H9 (cell line): Measurements from ENCODE around the gene CASK. TPM values are rescaled to one million over a fixed set of nuclear protein-coding genes. Genes with fewer than 3 reads are reported as not detected.

Experiments used
- DNase-seq: peaks from one replicate; pipeline ENCODE4 v3.0.0-alpha.2; 2017
- H2AFZ ChIP-seq: one replicate; pipeline ENCODE4 v1.6.1; 2013; ENCODE audit warnings: mild to moderate bottlenecking, low read length, control low read depth, moderate library complexity
- H2AK5ac ChIP-seq: 2 replicates; pipeline ENCODE4 v1.6.1; 2013; ENCODE audit warnings: low read length, control low read depth, mixed read lengths; ENCODE audit not compliant: insufficient read length
- H2BK120ac ChIP-seq: one replicate; pipeline ENCODE4 v1.6.1; 2013; ENCODE audit warnings: low read depth, mild to moderate bottlenecking, low read length, control low read depth, inconsistent platforms; ENCODE audit not compliant: poor library complexity, severe bottlenecking
- H2BK12ac ChIP-seq: 2 replicates; pipeline ENCODE4 v1.6.1; 2013; ENCODE audit warnings: low read length, control low read depth, mixed read lengths, low read depth; ENCODE audit not compliant: insufficient read length
- H2BK15ac ChIP-seq: 2 replicates; pipeline ENCODE4 v1.6.1; 2013; ENCODE audit warnings: low read depth, low read length, control low read depth
- H2BK20ac ChIP-seq: one replicate; pipeline ENCODE4 v1.6.1; 2013; ENCODE audit warnings: low read depth, mild to moderate bottlenecking, low read length, control low read depth, inconsistent platforms; ENCODE audit not compliant: poor library complexity, severe bottlenecking
- H2BK5ac ChIP-seq: 2 replicates; pipeline ENCODE4 v1.6.1; 2013; ENCODE audit warnings: low read length, control low read depth, mixed read lengths; ENCODE audit not compliant: insufficient read length
- H3K14ac ChIP-seq: 2 replicates; pipeline ENCODE4 v1.6.1; 2013; ENCODE audit warnings: low read length, control low read depth; ENCODE audit not compliant: insufficient read depth
- H3K18ac ChIP-seq: 2 replicates; pipeline ENCODE4 v1.6.1; 2013; ENCODE audit warnings: low read depth, mild to moderate bottlenecking, mixed read lengths, low read length, control low read depth; ENCODE audit not compliant: insufficient read length
- H3K23ac ChIP-seq: 2 replicates; pipeline ENCODE4 v1.6.1; 2013; ENCODE audit warnings: low read length, control low read depth, mixed read lengths, low read depth; ENCODE audit not compliant: insufficient read length
- H3K23me2 ChIP-seq: 2 replicates; pipeline ENCODE4 v1.6.1; 2013; ENCODE audit warnings: low read depth, mild to moderate bottlenecking, mixed read lengths, low read length, control low read depth; ENCODE audit not compliant: insufficient read length, poor library complexity, severe bottlenecking
- H3K27ac ChIP-seq: 2 replicates; pipeline ENCODE4 v1.5.1; 2013; ENCODE audit warnings: low read length, control low read depth, mixed read lengths, low read depth; ENCODE audit not compliant: insufficient read length
- H3K27me3 ChIP-seq: 2 replicates; pipeline ENCODE4 v1.6.1; 2013; ENCODE audit warnings: low read length, control low read depth, inconsistent platforms; ENCODE audit not compliant: insufficient read depth
- H3K4ac ChIP-seq: 2 replicates; pipeline ENCODE4 v1.6.1; 2013; ENCODE audit warnings: low read depth, mild to moderate bottlenecking, control low read depth, inconsistent platforms, low read length, moderate library complexity
- H3K4me1 ChIP-seq: 2 replicates; pipeline ENCODE4 v1.6.1; 2013; ENCODE audit warnings: low read length, control low read depth, inconsistent platforms; ENCODE audit not compliant: insufficient read depth
- H3K4me2 ChIP-seq: 2 replicates; pipeline ENCODE4 v1.6.1; 2013; ENCODE audit warnings: low read length, control low read depth, mixed read lengths; ENCODE audit not compliant: insufficient read length, insufficient read depth
- H3K56ac ChIP-seq: 2 replicates; pipeline ENCODE4 v1.6.1; 2013; ENCODE audit warnings: low read depth, mild to moderate bottlenecking, mixed read lengths, low read length, control low read depth; ENCODE audit not compliant: insufficient read length
- H3K79me1 ChIP-seq: 2 replicates; pipeline ENCODE4 v1.6.1; 2013; ENCODE audit warnings: low read depth, mild to moderate bottlenecking, moderate library complexity, low read length, control low read depth, inconsistent platforms; ENCODE audit not compliant: insufficient read depth, poor library complexity, severe bottlenecking
- H3K79me2 ChIP-seq: 2 replicates; pipeline ENCODE4 v1.6.1; 2013; ENCODE audit warnings: low read length, control low read depth, inconsistent platforms; ENCODE audit not compliant: insufficient read depth
- H3K9ac ChIP-seq: 2 replicates; pipeline ENCODE4 v1.6.1; 2013; ENCODE audit warnings: low read length, control low read depth, mixed read lengths; ENCODE audit not compliant: insufficient read length; ENCODE audit errors: extremely low read depth
- H3K9me3 ChIP-seq: one replicate; pipeline ENCODE4 v1.6.1; 2013; ENCODE audit warnings: low read depth, low read length, inconsistent platforms; ENCODE audit not compliant: control insufficient read depth
- H3T11ph ChIP-seq: one replicate; pipeline ENCODE4 v1.6.1; 2013; ENCODE audit warnings: mild to moderate bottlenecking, low read length, control low read depth, inconsistent platforms
- H4K20me1 ChIP-seq: one replicate; pipeline ENCODE4 v1.6.1; 2013; ENCODE audit not compliant: control insufficient read depth, insufficient read length, insufficient read depth
- H4K5ac ChIP-seq: 2 replicates; pipeline ENCODE4 v1.6.1; 2013; ENCODE audit warnings: low read depth, mild to moderate bottlenecking, mixed read lengths, low read length, control low read depth; ENCODE audit not compliant: insufficient read length
- H4K8ac ChIP-seq: replicated peaks from 2 replicates; pipeline ENCODE4 v1.6.1; 2013; ENCODE audit warnings: low read length, control low read depth, mixed read lengths, low read depth; ENCODE audit not compliant: insufficient read length
- H4K91ac ChIP-seq: 2 replicates; pipeline ENCODE4 v1.6.1; 2013; ENCODE audit warnings: low read depth, mild to moderate bottlenecking, moderate library complexity, mixed read lengths, low read length, control low read depth; ENCODE audit not compliant: insufficient read length
- H3K27ac Mint-ChIP-seq, 3 experiments: 2 replicates in 2 of 3; 3 replicates in 1 of 3; pipeline ENCODE4 v1.8.0; 2020 to 2021; ENCODE audit warnings: mixed read lengths in 3 of 3, mild to moderate bottlenecking in 1 of 3, moderate library complexity in 1 of 3
- H3K27me3 Mint-ChIP-seq: 2 replicates; pipeline ENCODE4 v1.8.0; 2021; ENCODE audit warnings: low read depth, mild to moderate bottlenecking, moderate library complexity, mixed read lengths
- H3K36me3 Mint-ChIP-seq, 3 experiments: 2 replicates in 2 of 3; 3 replicates in 1 of 3; pipeline ENCODE4 v1.8.0; 2020 to 2021; ENCODE audit warnings: low read depth in 3 of 3, mixed read lengths in 3 of 3; ENCODE audit not compliant: insufficient read depth in 1 of 3
- H3K4me1 Mint-ChIP-seq, 2 experiments: 2 replicates each; pipeline ENCODE4 v1.8.0; 2020; ENCODE audit warnings: mixed read lengths in 2 of 2
- H3K4me3 Mint-ChIP-seq, 2 experiments: 2 replicates in 1 of 2; 3 replicates in 1 of 2; pipeline ENCODE4 v1.8.0; 2020 to 2021; ENCODE audit warnings: mild to moderate bottlenecking in 2 of 2, mixed read lengths in 2 of 2, moderate library complexity in 1 of 2
- H3K9me3 Mint-ChIP-seq, 2 experiments: 2 replicates in 1 of 2; 3 replicates in 1 of 2; pipeline ENCODE4 v1.8.0; 2020; ENCODE audit warnings: mild to moderate bottlenecking in 2 of 2, mixed read lengths in 2 of 2, moderate library complexity in 1 of 2
- CTCF ChIP-seq: fragments of 200-600 bp; sonication (generic); conservative IDR thresholded peaks from 3 replicates; pipeline ENCODE4 v1.8.0; 2021; ENCODE audit warnings: antibody characterized with exemption, mild to moderate bottlenecking
- WGBS: extraction: QIAGEN DNeasy Blood & Tissue Kit; methylation state at CpG from one replicate; pipeline ENCODE4 v1.1.7; 2013; ENCODE audit warnings: missing lambda C conversion rate, low lambda C conversion rate, mixed read lengths; ENCODE audit not compliant: insufficient read length; ENCODE audit errors: extremely low coverage; 5-methylcytosine and 5-hydroxymethylcytosine counted together
- total RNA-seq: library from RNA; stranded (reverse); gene quantifications from 2 replicates; pipeline ENCODE4 v1.2.1, GENCODE V29; 2021

Gene CASK
- total RNA-seq, 1 experiment from 2014 or later: 44.1 TPM

- H3K27me3 ChIP-seq: no peaks in the 10 kb centered on the region
- no peak overlapping the region for H3T11ph ChIP-seq
- Mint-ChIP-seq H3K9me3 (peaks cover 37 to 38% of the 10 kb centered on the region in 2 experiments), H3K36me3 (peaks cover 2 to 4% (median 4%) of the 10 kb centered on the region in 3 experiments), H3K4me1 (peaks cover 9 to 10% of the 10 kb centered on the region in 2 experiments), H3K27ac (no peak overlapping the region), H3K4me3 (no peak overlapping the region), H3K27me3 (no peaks in the 10 kb centered on the region; the same call in 1 of the 2 replicates)
- no peak overlapping the region for H3K27ac ChIP-seq
- no peak overlapping the region for H2BK20ac ChIP-seq
- H2BK15ac ChIP-seq: no peak overlapping the region
- no peak overlapping the region for H3K18ac ChIP-seq
- H2BK120ac ChIP-seq: no peak overlapping the region
- no peaks in the 10 kb centered on the region for H3K79me2 ChIP-seq
- no peak overlapping the region for H3K14ac ChIP-seq
- H3K4me2 ChIP-seq: no peak overlapping the region
- H3K56ac ChIP-seq: no peak overlapping the region
- no peak overlapping the region for H4K8ac ChIP-seq
- WGBS: no CpG with 5 or more reads among the region's 5 CpGs
- no peak overlapping the region for H2BK12ac ChIP-seq
- H3K79me1 ChIP-seq: no peaks in the 10 kb centered on the region
- no peak overlapping the region for H3K23ac ChIP-seq
- H2AFZ ChIP-seq: no peak overlapping the region
- H3K9ac ChIP-seq: no peak overlapping the region
- H2AK5ac ChIP-seq: no peak overlapping the region
- H4K91ac ChIP-seq: no peak overlapping the region
- peaks cover 8% of the 10 kb centered on the region for H3K4me1 ChIP-seq
- no peaks in the 10 kb centered on the region for H4K20me1 ChIP-seq
- TF ChIP-seq CTCF: no peak
- no peak overlapping the region for H2BK5ac ChIP-seq
- no peaks in the 10 kb centered on the region for H3K9me3 ChIP-seq
- no peak for DNase-seq
- H4K5ac ChIP-seq: no peak overlapping the region
- H3K4ac ChIP-seq: no peak overlapping the region
- no peaks in the 10 kb centered on the region for H3K23me2 ChIP-seq
Measured at GRCh38 chrX:41589634-41590270, 333.6 kb downstream of the CASK start.
